GM19099 (cell line): ENCODE results near the gene GPC5.

Experiments
- POLR2A ChIP-seq: IDR thresholded peaks from 3 replicates; pipeline ENCODE4 v1.6.1; 2011; ENCODE audit warnings: low read depth; ENCODE audit not compliant: insufficient read length; ENCODE audit errors: extremely low read depth

GPC5 gene

GRCh38 chr13:91592056-91593014, 193.9 kb downstream of the GPC5 start:
- TF ChIP-seq POLR2A: no peak

- no peak for TF ChIP-seq POLR2A
Measured at GRCh38 chr13:91593456-91593855, 195.0 kb downstream of the GPC5 start.

GRCh38 chr13:91594061-91594460, 195.6 kb downstream of the GPC5 start:
- TF ChIP-seq POLR2A: no peak

- no peak for TF ChIP-seq POLR2A
Measured at GRCh38 chr13:91595677-91596076, 197.3 kb downstream of the GPC5 start.

GRCh38 chr13:91596842-91597241, 198.4 kb downstream of the GPC5 start:
- no peak for TF ChIP-seq POLR2A

- no peak for TF ChIP-seq POLR2A
Measured at GRCh38 chr13:91598655-91599054, 200.2 kb downstream of the GPC5 start.

- TF ChIP-seq POLR2A: no peak
Measured at GRCh38 chr13:91601273-91601672, 202.9 kb downstream of the GPC5 start.

- no peak for TF ChIP-seq POLR2A
Measured at GRCh38 chr13:91601807-91602206, 203.4 kb downstream of the GPC5 start.

GRCh38 chr13:91609353-91609752, 210.9 kb downstream of the GPC5 start:
- TF ChIP-seq POLR2A: no peak

GRCh38 chr13:91618315-91618714, 219.9 kb downstream of the GPC5 start:
- no peak for TF ChIP-seq POLR2A

GRCh38 chr13:91620670-91621141, 222.3 kb downstream of the GPC5 start:
- no peak for TF ChIP-seq POLR2A

- TF ChIP-seq POLR2A: no peak
Measured at GRCh38 chr13:91621161-91621560, 222.7 kb downstream of the GPC5 start.

GRCh38 chr13:91621963-91622362, 223.5 kb downstream of the GPC5 start:
- no peak for TF ChIP-seq POLR2A

GRCh38 chr13:91622778-91623550, 224.5 kb downstream of the GPC5 start:
- no peak for TF ChIP-seq POLR2A

- TF ChIP-seq POLR2A: no peak
Measured at GRCh38 chr13:91627952-91628739, 229.7 kb downstream of the GPC5 start.
